Uterus (tissue), 2 donors: ENCODE data around the gene PIAS4.

Experiments
- POLR2A ChIP-seq, 2 donors: fragments of 450-650 bp; IDR thresholded peaks; one replicate each; pipeline ENCODE4 v1.6.1; 2016; ENCODE audit warnings: antibody characterized with exemption in 2 of 2, mild to moderate bottlenecking in 1 of 2, moderate library complexity in 1 of 2
- TF ChIP-seq, protein P1 (sequence below), 4 experiments: fragments of 200-600 bp in 2 of 4; fragments of 450-650 bp in 2 of 4; sonication (generic) in 2 of 4; IDR thresholded peaks; one replicate each; pipeline ENCODE4 v1.5.1; 2016 to 2019; ENCODE audit warnings: antibody characterized with exemption in 4 of 4, mild to moderate bottlenecking in 2 of 4, moderate library complexity in 1 of 4

DNA sequence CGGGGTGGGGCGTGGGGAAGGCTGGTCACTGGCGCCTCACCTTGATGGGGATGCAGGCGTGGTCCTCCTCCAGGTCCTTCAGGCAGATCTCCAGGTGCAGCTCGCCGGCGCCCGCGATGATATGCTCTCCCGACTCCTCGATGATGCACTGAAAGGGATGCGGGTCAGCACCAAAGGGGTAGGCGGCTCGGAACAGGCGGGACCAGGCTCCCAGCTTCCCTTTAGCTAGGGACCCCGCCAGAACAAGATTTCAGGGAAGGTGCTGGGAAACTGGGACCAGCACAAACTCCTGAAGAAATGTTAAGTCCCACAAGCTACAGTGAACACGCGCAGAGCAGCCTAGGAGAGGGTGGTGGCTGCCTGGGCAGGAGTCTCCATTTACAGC lies 28.3 kb upstream of the PIAS4 start:
- TF ChIP-seq, protein P1, sequence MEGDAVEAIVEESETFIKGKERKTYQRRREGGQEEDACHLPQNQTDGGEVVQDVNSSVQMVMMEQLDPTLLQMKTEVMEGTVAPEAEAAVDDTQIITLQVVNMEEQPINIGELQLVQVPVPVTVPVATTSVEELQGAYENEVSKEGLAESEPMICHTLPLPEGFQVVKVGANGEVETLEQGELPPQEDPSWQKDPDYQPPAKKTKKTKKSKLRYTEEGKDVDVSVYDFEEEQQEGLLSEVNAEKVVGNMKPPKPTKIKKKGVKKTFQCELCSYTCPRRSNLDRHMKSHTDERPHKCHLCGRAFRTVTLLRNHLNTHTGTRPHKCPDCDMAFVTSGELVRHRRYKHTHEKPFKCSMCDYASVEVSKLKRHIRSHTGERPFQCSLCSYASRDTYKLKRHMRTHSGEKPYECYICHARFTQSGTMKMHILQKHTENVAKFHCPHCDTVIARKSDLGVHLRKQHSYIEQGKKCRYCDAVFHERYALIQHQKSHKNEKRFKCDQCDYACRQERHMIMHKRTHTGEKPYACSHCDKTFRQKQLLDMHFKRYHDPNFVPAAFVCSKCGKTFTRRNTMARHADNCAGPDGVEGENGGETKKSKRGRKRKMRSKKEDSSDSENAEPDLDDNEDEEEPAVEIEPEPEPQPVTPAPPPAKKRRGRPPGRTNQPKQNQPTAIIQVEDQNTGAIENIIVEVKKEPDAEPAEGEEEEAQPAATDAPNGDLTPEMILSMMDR (IDR thresholded peaks at IDR 0.05), result no peak
- TF ChIP-seq POLR2A (IDR thresholded peaks at IDR 0.05), result no peak
